Activated CD8-positive, alpha-beta memory T cell treated with anti-CD3 and anti-CD28 coated beads for 24 hours (primary cell): ENCODE results near the gene DMRT1.

Experiments
- DNase-seq: peaks from one replicate; pipeline ENCODE4 v3.0.0-alpha.2; 2020

DMRT1 gene

DNA sequence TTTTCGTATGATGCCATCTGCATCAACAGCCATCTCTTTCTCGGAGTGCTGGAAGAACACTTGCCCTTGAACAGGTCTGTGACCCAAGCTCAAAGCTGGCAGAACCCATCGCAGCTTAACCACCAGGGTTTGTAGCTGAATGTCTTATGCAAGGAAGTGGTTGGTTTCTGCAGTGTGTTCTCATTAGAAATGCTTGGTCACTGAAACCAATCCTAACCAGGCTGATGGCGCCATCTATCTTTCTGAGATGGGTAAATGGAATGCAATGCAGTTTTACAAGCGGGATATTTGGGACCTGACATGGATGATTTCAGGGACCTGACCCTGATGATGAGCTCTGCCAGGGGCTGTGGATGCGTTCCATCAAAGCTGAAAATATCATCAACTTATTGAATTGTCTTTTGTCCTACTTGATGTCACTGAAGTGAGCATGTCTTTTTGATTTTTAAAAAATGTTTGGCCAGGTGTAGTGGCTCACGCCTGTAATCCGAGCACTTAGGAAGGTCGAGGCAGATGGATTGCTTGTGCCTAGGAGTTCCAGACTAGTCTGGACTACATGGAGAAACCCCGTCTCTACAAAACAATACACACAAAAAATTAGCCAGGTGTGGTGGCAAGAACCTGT lies 163.7 kb downstream of the DMRT1 start:
- DNase-seq, result no peak

DNA sequence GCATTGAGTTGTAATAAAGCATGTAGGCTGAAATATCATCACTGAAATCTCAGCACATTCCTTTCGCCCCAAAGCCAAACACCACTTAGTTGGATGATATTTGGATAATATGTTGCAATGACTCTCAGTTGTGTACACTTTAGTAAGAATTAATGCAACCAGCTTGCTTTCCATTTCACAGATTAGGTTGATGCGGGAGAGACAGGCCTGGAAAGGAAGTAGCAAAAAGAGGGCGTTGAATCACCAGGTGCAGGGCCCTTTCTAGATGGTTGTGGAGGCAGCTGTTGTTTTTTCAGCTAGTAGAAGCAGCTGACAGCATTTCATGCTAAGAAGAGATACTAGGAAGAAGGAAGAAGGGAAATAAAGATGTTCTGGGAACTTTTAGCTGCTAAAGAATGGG lies 165.8 kb downstream of the DMRT1 start:
- DNase-seq, result no peak

DNA sequence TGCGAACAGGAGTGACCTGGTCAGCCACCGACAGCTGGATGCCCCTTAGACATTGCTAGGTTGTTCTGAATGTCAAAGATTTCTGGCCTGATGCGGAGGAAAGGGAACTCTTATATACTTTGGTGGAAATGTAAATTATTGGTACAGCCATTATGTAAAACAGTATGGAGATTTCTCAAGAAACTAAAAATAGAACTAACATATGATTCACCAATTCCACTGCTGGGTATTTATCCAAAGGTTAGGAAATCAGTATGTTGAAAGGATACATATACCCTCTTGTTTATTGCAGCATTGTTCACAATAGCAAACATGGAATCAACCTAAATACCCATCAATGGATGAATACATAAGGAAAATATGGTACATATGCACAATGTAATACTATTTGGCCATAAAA lies 166.7 kb downstream of the DMRT1 start:
- no peak for DNase-seq

DNA sequence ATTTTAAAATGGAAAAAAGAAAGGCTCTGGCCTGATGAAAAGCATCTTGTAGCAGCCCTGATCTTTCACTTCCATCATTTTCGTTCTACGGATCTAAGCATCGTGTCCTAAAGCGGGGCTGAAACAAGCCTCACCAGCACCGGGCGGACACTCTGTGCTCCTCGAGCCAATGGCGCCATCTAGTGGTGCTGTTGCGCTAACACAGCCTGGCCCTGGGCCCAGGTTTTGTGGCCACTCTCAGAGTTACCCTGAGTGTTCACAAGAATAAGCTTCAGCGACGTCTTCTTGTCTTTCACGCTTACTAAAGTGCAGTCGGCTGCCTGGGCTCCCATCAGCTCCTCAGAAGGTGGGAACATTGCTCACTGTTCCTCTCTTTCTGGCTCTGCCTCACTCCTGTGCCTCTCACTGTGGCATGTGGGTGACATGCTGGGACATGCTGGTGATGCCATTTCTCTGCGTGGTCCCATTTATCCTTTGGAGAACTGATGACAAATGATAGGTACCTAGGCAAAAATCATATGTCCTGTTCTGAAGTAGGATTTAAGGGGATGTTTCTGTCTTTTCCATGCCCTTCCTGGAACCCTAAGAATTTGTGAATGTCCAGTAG lies 167.7 kb downstream of the DMRT1 start:
- DNase-seq, result peak; percentile 86

DNA sequence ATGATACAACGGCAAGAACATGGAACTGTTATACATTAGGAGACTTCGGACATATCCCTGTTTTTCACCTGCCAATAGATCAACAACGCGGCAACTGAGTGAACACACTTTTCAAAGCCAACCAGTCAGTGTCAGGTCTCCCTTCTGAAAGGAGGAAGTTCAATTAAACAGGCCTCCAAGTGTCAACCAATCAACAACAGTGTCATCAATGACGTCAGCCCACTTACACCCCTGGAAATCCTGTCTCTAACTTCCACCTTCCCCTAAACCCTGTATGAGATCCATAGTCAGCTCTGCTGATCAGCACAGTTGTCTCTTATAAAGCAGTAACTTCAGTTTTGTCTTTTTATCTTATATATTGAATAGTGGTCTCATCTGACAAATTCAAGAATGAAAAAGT lies 171.5 kb downstream of the DMRT1 start:
- DNase-seq, result no peak

DNA sequence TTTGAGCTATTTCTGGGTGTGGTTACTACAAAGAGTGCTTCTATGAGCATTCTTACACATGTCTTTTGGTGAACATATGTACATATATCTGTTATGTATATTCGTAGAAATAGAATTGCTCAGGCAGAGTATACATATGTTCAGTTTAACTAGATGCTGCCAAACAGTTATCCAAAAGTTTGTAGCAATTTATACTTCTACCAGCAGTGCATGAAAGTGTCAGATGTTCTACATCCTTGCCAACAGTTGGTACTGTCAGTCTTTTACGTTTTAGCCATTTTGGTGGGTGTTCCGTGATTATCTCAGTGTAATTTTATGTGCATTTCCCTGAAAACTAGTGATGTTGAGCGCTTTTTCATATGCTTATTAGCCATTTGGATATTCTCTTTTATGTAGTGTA lies 172.7 kb downstream of the DMRT1 start:
- no peak for DNase-seq

DNA sequence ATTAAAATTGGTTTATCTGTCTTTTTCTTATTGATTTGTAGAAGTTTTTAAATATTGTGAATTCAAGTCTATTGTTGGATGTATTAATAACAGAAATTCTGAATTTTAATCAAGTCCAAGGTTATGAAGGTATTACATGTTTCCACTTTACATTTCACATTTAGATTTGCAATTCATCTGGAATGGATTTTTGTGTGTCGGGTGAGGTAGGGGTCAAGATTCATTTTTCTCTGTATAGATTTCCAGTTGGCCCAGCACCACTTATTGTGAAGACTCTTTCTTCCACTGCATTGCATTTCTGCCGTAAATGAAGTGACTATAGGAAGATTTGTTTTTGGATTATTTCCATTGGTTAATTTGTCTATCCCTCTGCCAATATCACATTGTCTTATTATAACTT lies 173.1 kb downstream of the DMRT1 start:
- no peak for DNase-seq

DNA sequence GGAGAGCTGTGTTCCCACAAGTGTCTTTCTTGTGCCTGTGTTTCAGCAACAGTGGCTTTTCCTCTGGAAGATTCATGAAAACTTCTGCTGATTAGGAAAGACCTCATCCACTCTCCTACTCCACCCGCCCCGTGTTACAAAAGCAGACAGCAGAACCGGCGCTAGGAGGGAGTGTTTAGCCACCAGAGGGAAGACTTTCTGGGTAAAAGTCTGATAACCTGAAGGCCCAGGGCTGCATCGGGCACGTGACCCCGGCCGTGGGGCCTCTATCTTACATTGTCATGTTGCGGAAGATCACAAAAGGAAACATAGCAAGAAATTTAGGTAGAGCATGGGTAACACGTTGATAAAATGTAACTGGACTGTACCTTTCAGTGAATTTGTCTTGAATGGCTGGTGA lies 176.6 kb downstream of the DMRT1 start:
- DNase-seq, result no peak
